Fibroblast of pulmonary artery (primary cell): ENCODE measurements around the gene PAF1.

Experiments used
- DNase-seq: peaks from one replicate; pipeline ENCODE4 v3.0.0-alpha.2; 2010; ENCODE audit warnings: low read depth
- H3K4me3 ChIP-seq: replicated peaks from 2 replicates; pipeline ENCODE4 v1.5.1; 2011; ENCODE audit warnings: low read depth, mild to moderate bottlenecking, control low read depth, low read length, moderate library complexity
- CTCF ChIP-seq: IDR thresholded peaks from 2 replicates; pipeline ENCODE4 v1.5.1; 2011; ENCODE audit warnings: mild to moderate bottlenecking, control low read depth, low read length, inconsistent platforms; ENCODE audit errors: missing control alignments

PAF1 gene

GRCh38 chr19:39390751-39391437 is at the start of gene PAF1, which contains the start of gene MED29:
PAF1 (minus strand) TSS chr19:39391106; CDS start chr19:39390864, 242 bp downstream.
MED29 (plus strand) TSS chr19:39391378; CDS start chr19:39391423, 45 bp downstream.
- H3K4me3 ChIP-seq, result peak within 1 kb of the TSS; percentile 99
- no peak for TF ChIP-seq CTCF
- DNase-seq, result peak; percentile 100

GRCh38 chr19:39438270-39438934 is 47.5 kb upstream of the PAF1 start:
- TF ChIP-seq CTCF, result no peak
- H3K4me3 ChIP-seq, result no peak overlapping the region
- peak; percentile 42 for DNase-seq

GRCh38 chr19:39436350-39436716 is 45.4 kb upstream of the PAF1 start:
- TF ChIP-seq CTCF, result no peak
- peak overlapping the region; percentile 94 for H3K4me3 ChIP-seq
- DNase-seq, result no peak

GRCh38 chr19:39435499-39436349 is 44.8 kb upstream of the PAF1 start, which contains the start of gene RPS16:
RPS16 (minus strand) TSS chr19:39435949; CDS start chr19:39435895, 54 bp downstream.
- TF ChIP-seq CTCF, result no peak
- DNase-seq, result peak; percentile 98

GRCh38 chr19:39434123-39435076 is 43.5 kb upstream of the PAF1 start:
- TF ChIP-seq CTCF, result no peak
- no peak for DNase-seq
- H3K4me3 ChIP-seq, result peak overlapping the region; percentile 94

More at GRCh38 chr19:39435499-39436349, 44.8 kb upstream of the PAF1 start, which contains the start of gene RPS16:
- H3K4me3 ChIP-seq, result peak within 1 kb of the TSS; percentile 94
